Measurements from ENCODE around the gene PCDHA13.

GRCh38 chr5:140883373-140883772, 1.4 kb downstream of the PCDHA13 start:
- TF ChIP-seq CTCF (IDR thresholded peaks at IDR 0.05), result no peak
- no peak for TF ChIP-seq POLR2A (IDR thresholded peaks at IDR 0.05)
- TF ChIP-seq POLR2AphosphoS5 (IDR thresholded peaks at IDR 0.05), result no peak

Measured in suprapubic skin (tissue), 4 donors.